UCSD-AML1 (cell line): ENCODE measurements around the gene PCDHA10.
"Not testable (repeated sequence)": the region's sequence is repeated elsewhere in the genome, so short reads cannot be mapped to it uniquely, and the experiment has no call there.

Experiments used
- DNase-seq: peaks from one replicate; lab custom pipeline; 2025; ENCODE audit not compliant: unreplicated experiment; lab: John Stamatoyannopoulos, UW

Gene PCDHA10, protein sequence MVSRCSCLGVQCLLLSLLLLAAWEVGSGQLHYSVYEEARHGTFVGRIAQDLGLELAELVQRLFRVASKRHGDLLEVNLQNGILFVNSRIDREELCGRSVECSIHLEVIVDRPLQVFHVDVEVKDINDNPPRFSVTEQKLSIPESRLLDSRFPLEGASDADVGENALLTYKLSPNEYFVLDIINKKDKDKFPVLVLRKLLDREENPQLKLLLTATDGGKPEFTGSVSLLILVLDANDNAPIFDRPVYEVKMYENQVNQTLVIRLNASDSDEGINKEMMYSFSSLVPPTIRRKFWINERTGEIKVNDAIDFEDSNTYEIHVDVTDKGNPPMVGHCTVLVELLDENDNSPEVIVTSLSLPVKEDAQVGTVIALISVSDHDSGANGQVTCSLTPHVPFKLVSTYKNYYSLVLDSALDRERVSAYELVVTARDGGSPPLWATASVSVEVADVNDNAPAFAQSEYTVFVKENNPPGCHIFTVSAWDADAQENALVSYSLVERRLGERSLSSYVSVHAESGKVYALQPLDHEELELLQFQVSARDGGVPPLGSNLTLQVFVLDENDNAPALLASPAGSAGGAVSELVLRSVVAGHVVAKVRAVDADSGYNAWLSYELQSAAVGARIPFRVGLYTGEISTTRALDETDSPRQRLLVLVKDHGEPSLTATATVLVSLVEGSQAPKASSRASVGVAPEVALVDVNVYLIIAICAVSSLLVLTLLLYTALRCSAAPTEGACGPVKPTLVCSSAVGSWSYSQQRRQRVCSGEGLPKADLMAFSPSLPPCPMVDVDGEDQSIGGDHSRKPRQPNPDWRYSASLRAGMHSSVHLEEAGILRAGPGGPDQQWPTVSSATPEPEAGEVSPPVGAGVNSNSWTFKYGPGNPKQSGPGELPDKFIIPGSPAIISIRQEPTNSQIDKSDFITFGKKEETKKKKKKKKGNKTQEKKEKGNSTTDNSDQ

DNA sequence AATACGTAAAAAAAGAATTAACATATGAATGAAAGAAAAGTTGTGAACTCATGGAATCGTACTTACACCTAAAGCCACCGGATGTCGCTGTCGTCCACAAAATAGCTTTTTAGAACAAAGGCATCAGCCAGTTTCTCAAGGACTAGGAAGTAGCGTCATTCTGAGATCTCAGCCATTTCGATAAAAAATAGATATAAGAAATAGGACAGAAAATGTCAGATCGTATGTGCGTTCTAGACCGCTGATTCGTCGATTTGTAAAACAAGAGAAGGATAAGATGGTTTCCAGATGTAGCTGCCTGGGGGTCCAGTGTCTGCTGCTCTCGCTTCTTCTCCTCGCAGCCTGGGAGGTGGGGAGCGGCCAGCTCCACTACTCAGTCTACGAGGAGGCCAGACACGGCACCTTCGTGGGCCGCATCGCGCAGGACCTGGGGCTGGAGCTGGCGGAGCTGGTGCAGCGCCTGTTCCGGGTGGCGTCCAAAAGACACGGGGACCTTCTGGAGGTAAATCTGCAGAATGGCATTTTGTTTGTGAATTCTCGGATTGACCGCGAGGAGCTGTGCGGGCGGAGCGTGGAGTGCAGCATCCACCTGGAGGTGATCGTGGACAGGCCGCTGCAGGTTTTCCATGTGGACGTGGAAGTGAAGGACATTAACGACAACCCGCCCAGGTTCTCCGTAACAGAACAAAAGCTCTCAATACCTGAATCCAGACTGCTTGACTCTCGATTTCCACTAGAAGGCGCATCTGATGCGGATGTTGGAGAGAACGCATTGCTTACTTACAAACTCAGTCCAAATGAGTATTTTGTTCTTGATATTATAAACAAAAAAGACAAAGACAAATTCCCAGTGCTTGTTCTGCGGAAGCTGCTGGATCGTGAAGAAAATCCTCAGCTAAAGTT is at the start of gene PCDHA10:
PCDHA10 (plus strand) TSS at position 126 of the 903 bp plus-strand sequence; CDS start at position 278, 152 bp downstream.
- no peak for DNase-seq

DNA sequence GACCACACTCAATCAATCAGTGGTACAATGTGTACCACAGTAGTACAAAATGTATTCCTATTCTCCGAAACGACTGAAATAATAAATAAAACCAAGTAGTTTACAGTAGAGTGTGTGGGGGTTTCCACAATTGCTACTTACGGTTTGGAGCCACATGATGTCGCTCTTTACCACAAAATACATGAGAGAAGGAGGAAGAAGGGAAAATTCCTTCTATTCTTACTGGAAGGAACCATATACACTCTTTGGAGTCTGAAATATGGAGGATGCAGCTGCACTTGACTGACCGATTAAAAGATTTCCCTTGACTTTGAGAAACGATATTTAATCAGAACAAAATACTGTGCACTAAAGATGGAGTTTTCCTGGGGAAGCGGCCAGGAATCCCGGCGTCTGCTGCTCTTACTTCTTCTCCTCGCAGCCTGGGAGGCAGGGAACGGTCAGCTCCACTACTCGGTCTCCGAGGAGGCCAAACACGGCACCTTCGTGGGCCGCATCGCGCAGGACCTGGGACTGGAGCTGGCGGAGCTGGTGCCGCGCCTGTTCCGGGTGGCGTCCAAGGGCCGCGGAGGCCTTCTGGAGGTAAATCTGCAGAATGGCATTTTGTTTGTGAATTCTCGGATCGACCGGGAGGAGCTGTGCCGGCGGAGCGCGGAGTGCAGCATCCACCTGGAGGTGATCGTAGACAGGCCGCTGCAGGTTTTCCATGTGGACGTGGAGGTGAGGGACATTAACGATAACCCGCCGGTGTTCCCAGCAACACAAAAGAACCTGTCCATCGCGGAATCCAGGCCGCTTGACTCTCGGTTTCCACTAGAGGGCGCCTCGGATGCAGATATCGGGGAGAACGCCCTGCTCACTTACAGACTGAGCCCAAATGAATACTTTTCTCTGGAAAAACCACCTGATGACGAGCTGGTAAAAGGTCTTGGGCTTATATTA is 48.6 kb upstream of the PCDHA10 start, which contains the start of gene PCDHA4:
PCDHA4 (plus strand) TSS at position 235 of the 942 bp plus-strand sequence.
- DNase-seq = no peak

DNA sequence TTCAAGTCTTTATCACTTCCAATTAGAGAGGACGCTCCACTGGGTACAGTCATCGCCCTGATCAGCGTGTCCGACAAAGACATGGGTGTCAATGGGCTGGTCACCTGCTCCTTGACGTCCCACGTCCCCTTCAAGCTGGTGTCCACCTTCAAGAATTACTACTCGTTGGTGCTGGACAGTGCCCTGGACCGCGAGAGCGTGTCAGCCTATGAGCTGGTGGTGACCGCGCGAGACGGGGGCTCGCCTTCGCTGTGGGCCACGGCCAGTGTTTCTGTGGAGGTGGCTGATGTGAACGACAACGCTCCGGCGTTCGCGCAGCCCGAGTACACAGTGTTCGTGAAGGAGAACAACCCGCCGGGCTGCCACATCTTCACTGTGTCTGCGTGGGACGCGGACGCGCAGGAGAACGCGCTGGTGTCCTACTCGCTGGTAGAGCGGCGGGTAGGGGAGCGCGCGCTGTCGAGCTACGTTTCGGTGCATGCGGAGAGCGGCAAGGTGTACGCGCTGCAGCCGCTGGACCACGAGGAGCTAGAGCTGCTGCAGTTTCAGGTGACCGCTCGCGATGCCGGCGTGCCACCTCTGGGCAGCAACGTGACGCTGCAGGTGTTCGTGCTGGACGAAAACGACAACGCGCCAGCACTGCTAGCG is 47.3 kb upstream of the PCDHA10 start:
- DNase-seq = not testable (repeated sequence)

DNA sequence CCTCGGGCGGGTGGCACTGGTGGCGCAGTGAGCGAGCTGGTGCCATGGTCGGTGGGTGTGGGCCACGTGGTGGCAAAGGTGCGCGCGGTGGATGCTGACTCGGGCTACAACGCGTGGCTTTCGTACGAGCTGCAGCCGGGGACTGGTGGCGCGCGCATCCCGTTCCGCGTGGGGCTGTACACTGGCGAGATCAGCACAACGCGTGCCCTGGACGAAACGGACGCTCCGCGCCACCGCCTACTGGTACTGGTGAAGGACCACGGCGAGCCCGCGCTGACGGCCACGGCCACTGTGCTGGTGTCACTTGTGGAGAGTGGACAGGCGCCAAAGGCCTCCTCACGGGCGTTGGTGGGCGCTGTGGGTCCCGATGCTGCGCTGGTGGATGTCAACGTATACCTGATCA is 46.8 kb upstream of the PCDHA10 start:
- no peak for DNase-seq

DNA sequence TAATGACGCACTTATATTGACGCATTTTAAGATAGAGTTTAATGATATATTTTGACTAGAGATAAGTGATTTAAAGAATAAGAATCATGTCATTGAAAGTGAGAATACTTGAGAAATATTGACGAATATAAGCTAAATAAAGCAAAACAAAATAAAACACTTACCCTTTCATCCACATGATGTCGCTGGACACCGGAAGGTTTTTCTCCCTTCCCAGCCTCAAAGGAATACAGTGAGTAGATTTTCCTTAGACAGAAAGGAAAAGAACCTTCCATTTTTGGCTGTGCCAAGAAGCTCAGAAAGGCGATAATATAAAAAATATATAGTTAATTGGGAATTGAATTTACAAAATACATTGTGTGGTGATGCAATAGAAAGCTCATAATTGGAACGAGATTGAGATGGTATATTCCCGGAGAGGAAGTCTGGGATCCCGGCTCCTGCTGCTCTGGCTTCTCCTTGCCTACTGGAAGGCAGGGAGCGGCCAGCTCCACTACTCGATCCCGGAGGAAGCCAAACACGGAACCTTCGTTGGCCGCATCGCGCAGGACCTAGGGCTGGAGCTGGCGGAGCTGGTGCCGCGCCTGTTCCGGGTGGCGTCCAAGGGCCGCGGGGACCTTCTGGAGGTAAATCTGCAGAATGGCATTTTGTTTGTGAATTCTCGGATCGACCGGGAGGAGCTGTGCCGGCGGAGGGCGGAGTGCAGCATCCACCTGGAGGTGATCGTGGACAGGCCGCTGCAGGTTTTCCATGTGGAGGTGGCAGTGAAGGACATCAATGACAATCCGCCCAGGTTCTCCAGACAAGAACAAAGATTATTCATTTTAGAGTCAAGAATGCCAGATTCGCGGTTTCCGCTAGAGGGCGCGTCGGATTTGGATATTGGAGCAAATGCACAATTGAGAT is 34.1 kb upstream of the PCDHA10 start, which contains the start of gene PCDHA5:
PCDHA5 (plus strand) TSS at position 239 of the 906 bp plus-strand sequence.
- DNase-seq = no peak

DNA sequence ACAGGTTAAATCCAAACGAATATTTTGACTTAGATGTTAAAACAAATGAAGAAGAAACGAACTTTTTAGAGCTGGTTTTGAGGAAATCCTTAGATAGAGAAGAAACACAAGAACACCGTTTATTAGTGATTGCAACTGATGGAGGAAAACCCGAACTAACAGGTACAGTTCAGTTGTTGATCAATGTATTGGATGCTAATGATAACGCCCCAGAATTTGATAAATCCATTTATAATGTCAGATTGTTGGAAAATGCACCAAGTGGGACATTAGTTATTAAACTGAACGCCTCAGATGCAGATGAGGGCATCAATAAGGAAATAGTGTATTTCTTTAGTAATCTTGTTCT is 33.4 kb upstream of the PCDHA10 start:
- DNase-seq = no peak

DNA sequence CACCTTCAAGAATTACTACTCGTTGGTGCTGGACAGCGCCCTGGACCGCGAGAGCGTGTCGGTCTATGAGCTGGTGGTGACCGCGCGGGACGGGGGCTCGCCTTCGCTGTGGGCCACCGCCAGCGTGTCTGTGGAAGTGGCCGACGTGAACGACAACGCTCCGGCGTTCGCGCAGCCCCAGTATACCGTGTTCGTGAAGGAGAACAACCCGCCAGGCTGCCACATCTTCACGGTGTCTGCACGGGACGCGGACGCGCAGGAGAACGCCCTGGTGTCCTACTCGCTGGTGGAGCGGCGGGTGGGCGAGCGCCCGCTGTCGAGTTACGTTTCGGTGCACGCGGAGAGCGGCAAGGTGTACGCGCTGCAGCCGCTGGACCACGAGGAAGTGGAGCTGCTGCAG is 32.7 kb upstream of the PCDHA10 start:
- DNase-seq = not testable (repeated sequence)

DNA sequence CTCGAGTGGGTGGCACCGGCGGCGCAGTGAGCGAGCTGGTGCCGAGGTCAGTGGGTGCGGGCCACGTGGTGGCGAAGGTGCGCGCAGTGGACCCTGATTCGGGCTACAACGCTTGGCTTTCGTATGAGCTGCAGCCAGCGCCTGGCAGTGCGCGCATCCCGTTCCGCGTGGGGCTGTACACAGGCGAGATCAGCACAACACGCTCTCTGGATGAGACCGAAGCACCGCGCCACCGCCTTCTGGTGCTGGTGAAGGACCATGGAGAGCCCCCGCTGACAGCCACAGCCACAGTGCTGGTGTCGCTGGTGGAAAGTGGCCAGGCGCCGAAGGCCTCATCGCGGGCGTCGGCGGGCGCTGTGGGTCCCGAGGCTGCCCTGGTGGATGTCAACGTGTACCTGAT is 32.2 kb upstream of the PCDHA10 start:
- no peak for DNase-seq

DNA sequence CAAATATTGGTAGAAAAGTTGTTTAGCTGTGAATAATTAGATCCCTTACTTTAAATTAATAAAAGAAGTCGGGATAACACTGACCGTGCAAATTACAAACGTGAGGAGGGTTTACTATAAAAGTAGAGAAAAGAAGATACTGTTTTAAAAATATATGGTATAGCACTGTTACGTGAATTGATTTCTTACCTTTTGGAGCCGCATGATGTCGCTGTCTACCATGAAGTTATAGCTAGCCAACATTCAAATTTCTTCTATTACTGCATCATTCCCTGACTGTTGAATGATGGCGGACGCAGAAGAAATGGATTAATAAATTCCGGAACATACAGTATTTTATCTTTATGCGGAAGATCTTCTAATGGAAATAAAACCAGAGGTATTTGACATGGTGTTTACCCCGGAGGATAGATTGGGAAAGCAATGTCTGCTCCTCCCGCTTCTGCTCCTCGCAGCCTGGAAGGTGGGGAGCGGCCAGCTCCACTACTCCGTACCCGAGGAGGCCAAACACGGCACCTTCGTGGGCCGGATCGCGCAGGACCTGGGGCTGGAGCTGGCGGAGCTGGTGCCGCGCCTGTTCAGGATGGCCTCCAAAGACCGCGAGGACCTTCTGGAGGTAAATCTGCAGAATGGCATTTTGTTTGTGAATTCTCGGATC is 27.9 kb upstream of the PCDHA10 start, which contains the start of gene PCDHA6:
PCDHA6 (plus strand) TSS at position 257 of the 658 bp plus-strand sequence; CDS start at position 389, 132 bp downstream.
- DNase-seq = no peak

DNA sequence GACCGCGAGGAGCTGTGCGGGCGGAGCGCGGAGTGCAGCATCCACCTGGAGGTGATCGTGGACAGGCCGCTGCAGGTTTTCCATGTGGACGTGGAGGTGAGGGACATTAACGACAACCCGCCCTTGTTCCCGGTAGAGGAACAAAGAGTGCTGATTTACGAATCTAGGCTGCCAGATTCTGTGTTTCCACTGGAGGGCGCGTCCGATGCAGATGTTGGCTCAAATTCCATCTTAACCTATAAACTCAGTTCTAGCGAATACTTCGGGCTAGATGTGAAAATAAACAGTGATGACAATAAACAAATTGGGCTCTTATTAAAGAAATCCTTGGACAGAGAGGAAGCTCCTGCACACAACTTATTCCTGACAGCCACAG is 27.3 kb upstream of the PCDHA10 start:
- no peak for DNase-seq

DNA sequence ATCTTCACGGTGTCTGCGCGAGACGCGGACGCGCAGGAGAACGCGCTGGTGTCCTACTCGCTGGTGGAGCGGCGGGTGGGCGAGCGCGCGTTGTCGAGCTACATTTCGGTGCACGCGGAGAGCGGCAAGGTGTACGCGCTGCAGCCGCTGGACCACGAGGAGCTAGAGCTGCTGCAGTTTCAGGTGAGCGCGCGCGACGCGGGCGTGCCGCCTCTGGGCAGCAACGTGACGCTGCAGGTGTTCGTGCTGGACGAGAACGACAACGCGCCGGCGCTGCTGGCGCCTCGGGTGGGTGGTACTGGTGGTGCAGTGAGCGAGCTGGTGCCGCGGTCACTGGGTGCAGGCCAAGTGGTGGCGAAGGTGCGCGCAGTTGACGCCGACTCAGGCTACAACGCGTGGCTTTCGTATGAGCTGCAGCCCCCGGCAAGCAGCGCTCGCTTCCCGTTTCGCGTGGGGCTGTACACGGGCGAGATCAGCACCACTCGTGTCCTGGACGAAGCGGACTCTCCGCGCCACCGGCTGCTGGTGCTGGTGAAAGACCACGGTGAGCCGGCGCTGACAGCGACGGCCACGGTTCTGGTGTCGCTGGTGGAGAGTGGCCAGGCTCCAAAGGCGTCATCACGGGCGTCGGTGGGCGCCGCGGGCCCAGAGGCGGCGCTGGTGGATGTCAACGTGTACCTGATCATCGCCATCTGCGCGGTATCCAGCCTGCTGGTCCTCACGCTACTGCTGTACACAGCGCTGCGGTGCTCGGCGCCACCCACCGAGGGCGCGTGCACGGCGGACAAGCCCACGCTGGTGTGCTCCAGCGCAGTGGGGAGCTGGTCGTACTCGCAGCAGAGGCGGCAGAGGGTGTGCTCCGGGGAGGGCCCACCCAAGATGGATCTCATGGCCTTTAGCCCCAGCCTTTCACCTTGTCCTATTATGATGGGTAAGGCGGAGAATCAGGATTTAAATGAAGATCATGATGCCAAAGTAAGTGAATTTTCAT is 25.9 kb upstream of the PCDHA10 start:
- DNase-seq = not testable (repeated sequence)

DNA sequence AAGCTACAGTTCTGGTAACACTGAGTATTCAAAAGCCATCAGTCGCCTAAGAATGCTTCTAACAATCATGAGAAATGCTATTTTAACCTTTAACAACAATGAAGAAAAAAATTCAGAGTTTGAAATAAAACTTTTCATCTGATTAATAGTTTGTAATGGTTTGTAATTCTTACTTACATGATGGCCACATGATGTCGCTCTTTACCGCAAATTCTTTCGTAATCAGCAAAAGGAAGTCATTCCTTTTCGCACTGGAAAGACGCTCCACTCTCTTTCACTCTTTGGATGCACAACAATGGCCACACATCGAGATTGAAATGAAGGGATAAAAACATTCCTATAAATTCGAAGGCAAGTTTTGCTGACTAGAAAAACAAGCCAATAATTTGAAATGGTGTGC is 21.7 kb upstream of the PCDHA10 start, which contains the start of gene PCDHA7:
PCDHA7 (plus strand) TSS at position 277 of the 400 bp plus-strand sequence; CDS start at position 392, 115 bp downstream.
- no peak for DNase-seq

DNA sequence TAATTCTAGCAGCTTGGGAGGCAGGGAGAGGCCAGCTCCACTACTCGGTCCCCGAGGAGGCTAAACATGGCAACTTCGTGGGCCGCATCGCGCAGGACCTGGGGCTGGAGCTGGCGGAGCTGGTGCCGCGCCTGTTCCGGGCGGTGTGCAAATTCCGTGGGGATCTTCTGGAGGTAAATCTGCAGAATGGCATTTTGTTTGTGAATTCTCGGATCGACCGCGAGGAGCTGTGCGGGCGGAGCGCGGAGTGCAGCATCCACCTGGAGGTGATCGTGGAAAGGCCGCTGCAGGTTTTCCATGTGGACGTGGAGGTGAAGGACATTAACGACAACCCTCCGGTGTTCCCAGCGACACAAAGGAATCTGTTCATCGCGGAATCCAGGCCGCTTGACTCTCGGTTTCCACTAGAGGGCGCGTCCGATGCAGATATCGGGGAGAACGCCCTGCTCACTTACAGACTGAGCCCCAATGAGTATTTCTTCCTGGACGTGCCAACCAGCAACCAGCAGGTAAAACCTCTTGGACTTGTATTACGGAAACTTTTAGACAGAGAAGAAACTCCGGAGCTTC is 21.2 kb upstream of the PCDHA10 start:
- not testable (repeated sequence) for DNase-seq

DNA sequence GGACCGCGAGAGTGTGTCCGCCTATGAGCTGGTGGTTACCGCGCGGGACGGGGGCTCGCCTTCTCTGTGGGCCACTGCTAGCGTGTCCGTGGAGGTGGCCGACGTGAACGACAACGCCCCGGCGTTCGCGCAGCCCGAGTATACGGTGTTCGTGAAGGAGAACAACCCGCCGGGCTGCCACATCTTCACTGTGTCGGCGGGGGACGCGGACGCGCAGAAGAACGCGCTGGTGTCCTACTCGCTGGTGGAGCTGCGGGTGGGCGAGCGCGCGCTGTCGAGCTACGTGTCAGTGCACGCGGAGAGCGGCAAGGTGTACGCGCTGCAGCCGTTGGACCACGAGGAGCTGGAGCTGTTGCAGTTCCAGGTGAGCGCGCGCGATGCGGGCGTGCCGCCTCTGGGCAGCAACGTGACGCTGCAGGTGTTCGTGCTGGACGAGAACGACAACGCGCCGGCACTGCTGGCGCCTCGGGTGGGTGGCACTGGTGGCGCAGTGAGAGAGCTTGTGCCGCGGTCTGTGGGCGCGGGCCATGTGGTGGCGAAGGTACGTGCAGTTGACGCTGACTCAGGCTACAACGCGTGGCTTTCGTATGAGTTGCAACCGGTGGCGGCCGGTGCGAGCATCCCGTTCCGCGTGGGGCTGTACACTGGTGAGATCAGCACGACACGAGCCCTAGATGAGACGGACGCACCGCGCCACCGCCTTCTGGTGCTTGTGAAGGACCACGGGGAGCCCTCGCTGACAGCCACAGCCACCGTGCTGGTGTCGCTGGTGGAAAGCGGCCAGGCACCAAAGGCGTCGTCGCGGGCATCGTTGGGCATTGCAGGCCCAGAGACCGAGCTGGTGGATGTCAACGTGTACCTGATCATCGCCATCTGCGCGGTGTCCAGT is 19.8 kb upstream of the PCDHA10 start:
- DNase-seq = no peak
